ENCODE measurements around the gene GCKR. TPM values are rescaled to one million over a fixed set of nuclear protein-coding genes. Genes with fewer than 3 reads are reported as not detected.
A peak's percentile ranks its signal among the peaks of the same experiment; 100 is the strongest.

The GCKR gene
- total and polyA plus RNA-seq, 2 of the 13 experiments (the other 11 are each of a cell fraction or from before 2014, with no cell fraction given): 15.2 to 48.3 TPM

DNA sequence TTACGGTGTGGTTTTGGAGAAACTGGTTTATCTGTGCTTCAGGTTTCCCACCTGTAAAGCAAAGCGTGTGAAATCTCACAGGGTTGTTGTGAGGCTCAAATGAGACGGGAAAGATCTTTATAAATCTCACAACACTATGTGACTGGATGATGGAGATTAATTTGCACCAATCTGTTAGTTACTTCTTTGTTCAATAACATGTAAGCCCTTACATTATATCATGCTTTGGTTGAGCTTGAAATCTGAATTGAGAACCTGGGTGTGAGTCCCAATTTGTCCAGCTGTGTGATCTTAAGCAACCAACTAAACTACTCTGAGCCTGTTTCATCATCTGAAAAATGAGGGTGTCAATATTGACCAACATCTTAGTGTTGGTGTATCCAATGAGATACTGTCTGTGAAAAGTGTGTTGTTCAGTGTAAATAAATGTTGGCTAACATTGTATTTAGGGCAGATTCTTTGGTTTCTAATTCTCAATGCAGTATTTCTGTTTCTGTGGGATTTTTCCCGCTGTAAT lies 741 bp upstream of the GCKR start (continued):
- TF ChIP-seq ZNF33A (CRISPR knock-in tag; IDR thresholded peaks at IDR 0.05; ENCODE audit: borderline replicate concordance) (0 out of 2 replicates have a peak, but pooled peaks have one; percentile 51), ZNF180 (CRISPR knock-in tag; IDR thresholded peaks at IDR 0.05; ENCODE audit: borderline replicate concordance, low read depth) (no peak), ZFP36 (IDR thresholded peaks at IDR 0.05; ENCODE audit: borderline replicate concordance, low read depth, low read length, partially characterized antibody) (peak; percentile 90), ZNF3 (CRISPR knock-in tag; IDR thresholded peaks at IDR 0.05) (peak; percentile 78), ZNF768 (CRISPR knock-in tag; IDR thresholded peaks at IDR 0.05) (peak; percentile 95; the same call in 1 of the 2 replicates), TCF7 (IDR thresholded peaks at IDR 0.05; ENCODE audit: low read depth) (peak; percentile 13; the same call in 1 of the 2 replicates), NCOR1 (IDR thresholded peaks at IDR 0.05; ENCODE audit: borderline replicate concordance, low read length) (peak; percentile 2), ZBTB43 (CRISPR knock-in tag; conservative IDR thresholded peaks at IDR 0.05) (0 out of 2 replicates have a peak, but pooled peaks have one; percentile 36), PPARG (CRISPR knock-in tag; conservative IDR thresholded peaks at IDR 0.05) (0 out of 2 replicates have a peak, but pooled peaks have one; percentile 14), AFF4 (CRISPR knock-in tag; IDR thresholded peaks at IDR 0.05) (peak; percentile 37; the same call in 1 of the 2 replicates), PHB2 (IDR thresholded peaks at IDR 0.05; ENCODE audit: partially characterized antibody) (no peak), E2F5 (CRISPR knock-in tag; conservative IDR thresholded peaks at IDR 0.05) (no peak), SNAPC5 (CRISPR knock-in tag; IDR thresholded peaks at IDR 0.05; ENCODE audit: borderline replicate concordance) (no peak), TBX3 (IDR thresholded peaks at IDR 0.05; ENCODE audit: borderline replicate concordance) (peak; percentile 50; the same call in 1 of the 2 replicates), ARID2 (CRISPR knock-in tag; IDR thresholded peaks at IDR 0.05; ENCODE audit: borderline replicate concordance) (0 out of 2 replicates have a peak, but pooled peaks have one; percentile 41), POLR2G (IDR thresholded peaks at IDR 0.05; ENCODE audit: low read depth, low read length) (no peak), JDP2 (CRISPR knock-in tag; IDR thresholded peaks at IDR 0.05; ENCODE audit: borderline replicate concordance) (no peak; the same call in 1 of the 2 replicates), ZSCAN21 (CRISPR knock-in tag; IDR thresholded peaks at IDR 0.05; ENCODE audit: borderline replicate concordance) (no peak), ZNF780A (CRISPR knock-in tag; IDR thresholded peaks at IDR 0.05) (peak; percentile 86), CHD2 (IDR thresholded peaks at IDR 0.05; ENCODE audit: low read depth, low read length) (no peak), REL (CRISPR knock-in tag; conservative IDR thresholded peaks at IDR 0.05) (no peak)
- TF ChIP-seq, protein P1, sequence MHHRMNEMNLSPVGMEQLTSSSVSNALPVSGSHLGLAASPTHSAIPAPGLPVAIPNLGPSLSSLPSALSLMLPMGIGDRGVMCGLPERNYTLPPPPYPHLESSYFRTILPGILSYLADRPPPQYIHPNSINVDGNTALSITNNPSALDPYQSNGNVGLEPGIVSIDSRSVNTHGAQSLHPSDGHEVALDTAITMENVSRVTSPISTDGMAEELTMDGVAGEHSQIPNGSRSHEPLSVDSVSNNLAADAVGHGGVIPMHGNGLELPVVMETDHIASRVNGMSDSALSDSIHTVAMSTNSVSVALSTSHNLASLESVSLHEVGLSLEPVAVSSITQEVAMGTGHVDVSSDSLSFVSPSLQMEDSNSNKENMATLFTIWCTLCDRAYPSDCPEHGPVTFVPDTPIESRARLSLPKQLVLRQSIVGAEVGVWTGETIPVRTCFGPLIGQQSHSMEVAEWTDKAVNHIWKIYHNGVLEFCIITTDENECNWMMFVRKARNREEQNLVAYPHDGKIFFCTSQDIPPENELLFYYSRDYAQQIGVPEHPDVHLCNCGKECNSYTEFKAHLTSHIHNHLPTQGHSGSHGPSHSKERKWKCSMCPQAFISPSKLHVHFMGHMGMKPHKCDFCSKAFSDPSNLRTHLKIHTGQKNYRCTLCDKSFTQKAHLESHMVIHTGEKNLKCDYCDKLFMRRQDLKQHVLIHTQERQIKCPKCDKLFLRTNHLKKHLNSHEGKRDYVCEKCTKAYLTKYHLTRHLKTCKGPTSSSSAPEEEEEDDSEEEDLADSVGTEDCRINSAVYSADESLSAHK (CRISPR knock-in tag; IDR thresholded peaks at IDR 0.05; ENCODE audit: borderline replicate concordance): no peak

Measured in HepG2 (cell line).